Stimulated activated naive B cell treated with anti-CD40 and anti-IgM and Interleukin-4, amounts not matched to agents 10 μg/mL and 1 μg/mL and 100 μg/mL, for 72 hours (primary cell): Measurements from ENCODE around the gene CDHR1.
A peak's percentile ranks its signal among the peaks of the same experiment; 100 is the strongest.
"Not testable (repeated sequence)": the region's sequence is repeated elsewhere in the genome, so short reads cannot be mapped to it uniquely, and the experiment has no call there.

Experiments used
- ATAC-seq, 2 donors: fragments of 150-1000 bp; cut with Tn5 transposase; replicated peaks; 2 replicates each; pipeline ENCODE4 v1.10.0; 2021; ENCODE audit warnings: moderate library complexity in 1 of 2
- DNase-seq: peaks from one replicate; pipeline ENCODE4 v3.0.0; 2021
- H3K27ac Mint-ChIP-seq: one replicate; pipeline ENCODE4 v1.8.0; 2022; ENCODE audit warnings: mild to moderate bottlenecking, mixed read lengths
- H3K27me3 Mint-ChIP-seq, 2 donors: one replicate each; pipeline ENCODE4 v1.8.0; 2022; ENCODE audit warnings: mixed read lengths in 2 of 2
- H3K36me3 Mint-ChIP-seq, 2 donors: one replicate each; pipeline ENCODE4 v1.8.0; 2022; ENCODE audit warnings: mixed read lengths in 2 of 2, mild to moderate bottlenecking in 1 of 2
- H3K4me1 Mint-ChIP-seq, 2 donors: one replicate each; pipeline ENCODE4 v1.8.0; 2022; ENCODE audit warnings: mixed read lengths in 2 of 2, mild to moderate bottlenecking in 1 of 2
- H3K4me3 Mint-ChIP-seq, 2 donors: one replicate each; pipeline ENCODE4 v1.8.0; 2022; ENCODE audit warnings: mild to moderate bottlenecking in 2 of 2, mixed read lengths in 2 of 2, moderate library complexity in 1 of 2
- H3K9me3 Mint-ChIP-seq, 2 donors: one replicate each; pipeline ENCODE4 v1.8.0; 2022; ENCODE audit warnings: mixed read lengths in 2 of 2, mild to moderate bottlenecking in 1 of 2

The CDHR1 gene

GRCh38 chr10:84179059-84179710 is 15.2 kb upstream of the CDHR1 start:
- no peak overlapping the region for H3K4me3 Mint-ChIP-seq
- H3K9me3 Mint-ChIP-seq: no peaks in the 10 kb centered on the region
- H3K27me3 Mint-ChIP-seq: peaks cover 4 to 6% of the 10 kb centered on the region in 2 donors
- no peak overlapping the region for H3K27ac Mint-ChIP-seq
- H3K4me1 Mint-ChIP-seq: peaks cover 6 to 7% of the 10 kb centered on the region in 2 donors
- H3K36me3 Mint-ChIP-seq: no peaks in the 10 kb centered on the region
- ATAC-seq (peak; percentile 88 to 91), DNase-seq (peak; percentile 41)

- H3K27ac Mint-ChIP-seq, DNase-seq, H3K4me3 Mint-ChIP-seq, ATAC-seq, H3K36me3 Mint-ChIP-seq, H3K9me3 Mint-ChIP-seq: not testable (repeated sequence)
- H3K27me3 Mint-ChIP-seq: peaks cover 4 to 14% of the 10 kb centered on the region in 2 donors
- peaks cover 10 to 11% of the 10 kb centered on the region in 2 donors for H3K4me1 Mint-ChIP-seq
These were observed 14.0 kb upstream of the CDHR1 start for GRCh38 chr10:84180386-84180785.

GRCh38 chr10:84181631-84182030 is 12.7 kb upstream of the CDHR1 start:
- ATAC-seq (no peak), DNase-seq (no peak)
- Mint-ChIP-seq H3K27ac (no peak overlapping the region), H3K36me3 (no peaks in the 10 kb centered on the region), H3K4me3 (no peak overlapping the region), H3K4me1 (peaks cover 9% of the 10 kb centered on the region in 2 donors), H3K27me3 (peaks cover 4 to 14% of the 10 kb centered on the region in 2 donors), H3K9me3 (no peaks in the 10 kb centered on the region)

GRCh38 chr10:84184517-84184916 is 9.8 kb upstream of the CDHR1 start:
- ATAC-seq: peak in 1 of 2 donors; percentile 36
- Mint-ChIP-seq H3K36me3 (no peaks in the 10 kb centered on the region), H3K4me3 (no peak overlapping the region), H3K4me1 (peaks cover 3 to 6% of the 10 kb centered on the region in 2 donors), H3K27me3 (peaks cover 4 to 14% of the 10 kb centered on the region in 2 donors), H3K27ac (no peak overlapping the region), H3K9me3 (no peaks in the 10 kb centered on the region)
- DNase-seq: no peak

- no peaks in the 10 kb centered on the region for H3K9me3 Mint-ChIP-seq
- no peak overlapping the region for H3K27ac Mint-ChIP-seq
- H3K4me3 Mint-ChIP-seq: no peak overlapping the region
- H3K27me3 Mint-ChIP-seq: peaks cover 4 to 20% of the 10 kb centered on the region in 2 donors
- DNase-seq (no peak), ATAC-seq (no peak)
- H3K36me3 Mint-ChIP-seq: no peaks in the 10 kb centered on the region
- H3K4me1 Mint-ChIP-seq: peaks cover 3 to 6% of the 10 kb centered on the region in 2 donors
These were observed 8.7 kb upstream of the CDHR1 start for GRCh38 chr10:84185526-84186175.

GRCh38 chr10:84188815-84189214 is 5.5 kb upstream of the CDHR1 start:
- Mint-ChIP-seq H3K36me3 (no peaks in the 10 kb centered on the region), H3K4me1 (peaks cover 3 to 6% of the 10 kb centered on the region in 2 donors), H3K27me3 (peaks cover 18 to 42% of the 10 kb centered on the region in 2 donors), H3K9me3 (no peaks in the 10 kb centered on the region), H3K4me3 (no peak overlapping the region), H3K27ac (no peak overlapping the region)
- DNase-seq: no peak
- ATAC-seq: no peak

- H3K4me3 Mint-ChIP-seq: no peak overlapping the region
- H3K36me3 Mint-ChIP-seq: no peaks in the 10 kb centered on the region
- ATAC-seq: no peak
- no peak overlapping the region for H3K27ac Mint-ChIP-seq
- H3K9me3 Mint-ChIP-seq: no peaks in the 10 kb centered on the region
- peaks cover 4 to 5% of the 10 kb centered on the region in 2 donors for H3K4me1 Mint-ChIP-seq
- DNase-seq: no peak
- peaks cover 25 to 41% of the 10 kb centered on the region in 2 donors for H3K27me3 Mint-ChIP-seq
These were observed 3.7 kb upstream of the CDHR1 start for GRCh38 chr10:84190621-84191020.

GRCh38 chr10:84191106-84191505 is 3.2 kb upstream of the CDHR1 start:
- Mint-ChIP-seq H3K27me3 (peaks cover 30 to 46% of the 10 kb centered on the region in 2 donors), H3K9me3 (no peaks in the 10 kb centered on the region), H3K27ac (no peak overlapping the region), H3K4me3 (no peak overlapping the region), H3K4me1 (peaks cover 4 to 5% of the 10 kb centered on the region in 2 donors), H3K36me3 (no peaks in the 10 kb centered on the region)
- no peak for ATAC-seq
- DNase-seq: no peak

GRCh38 chr10:84193327-84193726 is 1.0 kb upstream of the CDHR1 start:
- Mint-ChIP-seq H3K36me3 (no peaks in the 10 kb centered on the region), H3K4me1 (peaks cover 4 to 5% of the 10 kb centered on the region in 2 donors), H3K9me3 (no peaks in the 10 kb centered on the region), H3K27ac (no peak overlapping the region), H3K4me3 (no peak overlapping the region), H3K27me3 (peaks cover 48 to 66% of the 10 kb centered on the region in 2 donors)
- ATAC-seq (no peak), DNase-seq (no peak)

- Mint-ChIP-seq H3K27me3 (peaks cover 53 to 70% of the 10 kb centered on the region in 2 donors), H3K4me3 (peak overlapping the region in 1 of 2 donors; percentile 74), H3K36me3 (no peaks in the 10 kb centered on the region), H3K27ac (no peak overlapping the region), H3K4me1 (peaks cover 4 to 5% of the 10 kb centered on the region in 2 donors), H3K9me3 (no peaks in the 10 kb centered on the region)
- ATAC-seq: peak in 1 of 2 donors; percentile 18
- DNase-seq: no peak
These were observed 402 bp upstream of the CDHR1 start for GRCh38 chr10:84193846-84194423.

- Mint-ChIP-seq H3K27me3 (peaks cover 55 to 71% of the 10 kb centered on the region in 2 donors), H3K4me1 (peaks cover 4 to 5% of the 10 kb centered on the region in 2 donors), H3K4me3 (peak overlapping the region; percentile 74 to 75), H3K36me3 (no peaks in the 10 kb centered on the region), H3K9me3 (no peaks in the 10 kb centered on the region), H3K27ac (no peak overlapping the region)
- no peak for DNase-seq
- peak in 1 of 2 donors; percentile 7 for ATAC-seq
These were observed 900 bp downstream of the CDHR1 start for GRCh38 chr10:84195044-84195830.

GRCh38 chr10:84196083-84196482 is 1.7 kb downstream of the CDHR1 start:
- peak in 1 of 2 donors; percentile 17 for ATAC-seq
- H3K27me3 Mint-ChIP-seq: peaks cover 57 to 73% of the 10 kb centered on the region in 2 donors

GRCh38 chr10:84196941-84197340 is 2.6 kb downstream of the CDHR1 start:
- no peak overlapping the region for H3K4me3 Mint-ChIP-seq
- ATAC-seq (no peak), DNase-seq (no peak)
- no peaks in the 10 kb centered on the region for H3K36me3 Mint-ChIP-seq
- H3K9me3 Mint-ChIP-seq: no peaks in the 10 kb centered on the region
- no peak overlapping the region for H3K27ac Mint-ChIP-seq
- peaks cover 4 to 5% of the 10 kb centered on the region in 2 donors for H3K4me1 Mint-ChIP-seq
- peaks cover 52 to 66% of the 10 kb centered on the region in 2 donors for H3K27me3 Mint-ChIP-seq

More at GRCh38 chr10:84196083-84196482, 1.7 kb downstream of the CDHR1 start:
- Mint-ChIP-seq H3K36me3 (no peaks in the 10 kb centered on the region), H3K27ac (no peak overlapping the region), H3K9me3 (no peaks in the 10 kb centered on the region), H3K4me1 (peaks cover 4 to 5% of the 10 kb centered on the region in 2 donors), H3K4me3 (no peak overlapping the region)
- DNase-seq: no peak

GRCh38 chr10:84197643-84198042 is 3.3 kb downstream of the CDHR1 start:
- Mint-ChIP-seq H3K9me3 (no peaks in the 10 kb centered on the region), H3K36me3 (no peaks in the 10 kb centered on the region), H3K27me3 (peaks cover 46 to 59% of the 10 kb centered on the region in 2 donors), H3K4me1 (peaks cover 4 to 5% of the 10 kb centered on the region in 2 donors), H3K4me3 (no peak overlapping the region), H3K27ac (no peak overlapping the region)
- no peak for DNase-seq
- ATAC-seq: no peak
